HG03521 (cell line): Measurements from ENCODE around the gene MIOS.

Experiments
- ATAC-seq: cut with Tn5 transposase; IDR thresholded peaks from one replicate; pipeline ENCODE4 v1.9.1; 2021; ENCODE audit warnings: mild to moderate bottlenecking, moderate library complexity; ENCODE audit not compliant: unreplicated experiment

The MIOS gene

DNA sequence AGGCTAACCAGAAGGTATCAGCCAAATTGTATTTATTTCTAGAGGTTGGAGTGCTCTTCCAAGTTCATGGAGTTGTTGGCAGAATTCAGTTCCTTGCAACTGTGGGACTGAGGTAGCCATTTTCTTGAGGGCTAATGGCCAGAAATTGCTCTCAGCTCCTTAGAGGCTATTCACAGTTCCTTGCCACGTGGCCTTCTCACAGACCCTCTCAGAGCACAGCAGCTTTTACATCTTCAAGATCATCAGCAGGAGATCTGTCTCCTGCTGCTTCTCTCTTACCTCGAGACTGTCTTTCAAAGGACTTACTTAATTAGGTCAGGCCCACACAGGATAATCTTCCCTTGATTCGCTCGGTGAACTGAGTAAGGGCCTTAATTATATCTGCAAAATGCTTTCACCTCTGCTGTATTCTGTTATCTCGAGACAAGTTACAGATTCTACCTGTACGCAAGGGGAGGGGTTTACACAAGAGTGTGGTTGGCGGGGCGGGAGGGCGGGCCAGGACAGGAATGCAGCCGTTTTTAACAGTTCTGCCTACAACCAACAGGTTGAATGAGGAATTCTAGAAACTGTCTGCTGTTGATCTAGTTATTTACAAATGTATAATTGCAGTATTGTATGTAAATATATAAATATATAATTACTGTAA lies 15.0 kb downstream of the MIOS start:
- ATAC-seq: no peak

DNA sequence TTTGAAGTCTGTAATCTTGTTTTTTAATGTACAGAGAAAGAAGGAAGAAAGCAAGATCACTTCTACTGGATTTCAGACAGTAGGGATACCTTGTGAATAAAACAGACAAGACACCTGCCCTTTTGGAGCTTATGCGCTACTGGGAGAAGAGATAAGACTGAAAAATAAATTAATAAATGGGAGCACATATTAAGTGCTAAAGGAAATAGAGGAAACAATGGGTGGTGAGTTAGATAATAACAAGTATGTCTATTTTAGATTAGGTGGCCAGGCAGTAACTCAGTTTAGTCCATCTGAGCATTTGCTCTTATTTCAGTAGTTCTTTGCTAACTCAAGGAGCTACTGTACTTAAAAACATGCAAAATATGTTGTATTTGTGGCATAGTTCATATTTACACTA lies 15.9 kb downstream of the MIOS start:
- no peak for ATAC-seq

DNA sequence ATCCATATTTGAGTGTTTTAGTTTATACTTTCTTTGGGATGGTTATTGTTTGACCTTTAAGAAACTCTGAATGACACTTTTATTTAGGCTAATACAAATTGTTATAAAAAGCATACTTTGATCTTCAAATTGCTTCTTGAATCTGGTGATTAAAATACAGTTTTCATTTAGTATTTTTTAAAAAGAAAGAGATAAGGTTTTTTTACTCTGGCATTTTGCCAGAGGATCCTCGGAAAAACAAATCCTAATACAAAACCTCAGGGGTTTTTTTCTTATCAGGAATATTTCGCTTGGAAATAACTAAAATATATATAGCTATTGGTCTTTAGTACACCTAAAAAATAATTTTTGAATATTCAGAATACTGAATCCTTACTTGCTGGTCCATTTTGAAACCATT lies 17.0 kb downstream of the MIOS start:
- ATAC-seq: no peak

DNA sequence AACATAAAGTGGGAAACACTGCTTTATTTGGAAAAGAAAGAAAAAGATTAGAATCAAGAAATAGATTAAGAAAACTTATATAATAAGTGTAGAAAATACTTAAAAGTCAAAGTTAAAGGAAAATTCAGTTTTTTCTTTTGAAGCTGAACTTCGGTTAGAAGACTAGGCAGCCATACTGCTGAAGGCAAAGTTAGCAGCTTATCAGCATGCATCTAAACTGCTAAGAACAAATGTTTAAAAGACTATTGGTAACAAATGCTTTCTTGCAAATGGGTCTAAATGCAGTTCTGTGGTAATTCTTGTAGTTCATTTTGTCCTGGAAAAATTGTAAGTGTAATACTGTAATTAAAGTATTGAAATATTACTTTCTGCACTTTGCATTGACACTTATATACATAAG lies 18.0 kb downstream of the MIOS start:
- ATAC-seq: no peak

DNA sequence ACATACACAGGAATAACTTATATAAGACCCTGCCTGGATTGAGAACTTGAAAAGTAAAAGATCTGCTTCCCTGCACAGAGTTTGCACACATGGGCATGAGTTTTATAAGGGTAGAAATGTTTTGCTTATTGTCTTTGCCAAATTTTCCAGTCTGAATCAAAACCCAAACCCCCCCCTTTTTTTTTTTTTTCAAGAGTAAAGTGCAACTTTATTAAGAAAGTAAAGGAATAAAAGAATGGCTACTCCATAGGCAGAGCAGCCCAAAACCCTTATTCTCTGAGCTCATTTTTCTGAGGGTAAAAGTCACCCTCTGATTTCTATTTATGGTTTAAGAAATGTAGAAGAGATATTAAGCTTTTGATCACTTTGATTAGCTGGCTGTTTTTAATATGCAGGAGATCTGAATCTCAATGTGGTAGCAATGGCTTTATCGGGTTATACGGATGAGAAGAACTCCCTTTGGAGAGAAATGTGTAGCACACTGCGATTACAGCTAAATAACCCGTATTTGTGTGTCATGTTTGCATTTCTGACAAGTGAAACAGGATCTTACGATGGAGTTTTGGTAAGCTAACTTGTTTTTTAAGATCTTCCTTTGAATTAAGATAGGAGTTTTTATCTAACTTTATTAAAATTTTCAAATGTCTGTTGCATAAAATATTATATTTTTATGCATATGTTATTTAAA lies 18.7 kb downstream of the MIOS start:
- no peak for ATAC-seq

DNA sequence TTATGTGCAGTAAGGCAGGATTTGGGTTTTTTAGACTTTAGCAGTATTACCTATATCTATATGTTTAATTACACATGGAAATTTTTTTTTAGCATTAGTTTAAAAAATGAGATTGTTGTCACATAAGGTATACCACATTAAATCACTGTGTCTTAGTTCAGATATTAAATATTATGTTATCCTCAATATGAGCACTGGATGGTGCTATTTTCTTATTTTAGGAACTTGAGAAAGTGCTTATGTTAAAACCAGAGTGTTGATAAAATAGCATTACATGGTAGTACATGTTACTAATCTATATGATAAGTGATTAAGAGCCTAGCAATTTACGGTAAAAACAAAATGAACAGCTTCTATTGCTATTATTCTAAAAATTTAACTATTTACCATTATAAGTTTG lies 28.8 kb downstream of the MIOS start:
- no peak for ATAC-seq

DNA sequence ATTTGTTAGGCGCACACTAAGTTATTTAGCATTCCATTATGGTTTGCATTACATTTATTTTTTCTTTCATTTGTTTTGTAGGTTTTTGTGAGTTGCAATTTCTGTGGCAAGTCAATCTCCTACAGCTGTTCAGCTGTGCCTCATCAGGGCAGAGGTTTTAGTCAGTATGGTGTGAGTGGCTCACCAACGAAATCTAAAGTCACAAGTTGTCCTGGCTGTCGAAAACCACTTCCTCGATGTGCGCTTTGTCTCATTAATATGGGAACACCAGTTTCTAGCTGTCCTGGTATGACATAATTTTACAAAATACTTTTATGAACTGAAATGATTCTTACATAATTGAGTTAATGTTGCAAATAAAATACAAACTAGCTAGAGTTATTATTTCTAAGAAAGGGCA lies 29.5 kb downstream of the MIOS start:
- no peak for ATAC-seq

DNA sequence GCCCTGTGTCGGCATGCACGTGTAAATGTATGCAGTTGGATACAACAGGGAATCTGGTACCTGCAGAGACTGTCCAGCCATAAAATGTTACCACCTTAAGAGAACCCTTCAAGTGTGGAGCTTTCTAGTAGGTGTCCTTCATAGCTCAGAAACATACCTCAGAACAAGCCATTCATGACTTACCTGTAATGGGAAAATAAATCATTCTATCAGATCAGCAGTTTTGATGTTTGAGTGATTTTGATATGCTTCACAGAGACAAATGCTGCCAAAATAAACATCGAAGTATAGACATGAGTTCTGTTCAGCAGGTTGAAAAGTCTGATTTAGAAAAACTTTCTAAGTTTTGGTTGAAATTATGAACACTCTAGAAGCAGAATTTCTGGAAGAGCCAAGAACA lies 40.3 kb downstream of the MIOS start:
- ATAC-seq: no peak

DNA sequence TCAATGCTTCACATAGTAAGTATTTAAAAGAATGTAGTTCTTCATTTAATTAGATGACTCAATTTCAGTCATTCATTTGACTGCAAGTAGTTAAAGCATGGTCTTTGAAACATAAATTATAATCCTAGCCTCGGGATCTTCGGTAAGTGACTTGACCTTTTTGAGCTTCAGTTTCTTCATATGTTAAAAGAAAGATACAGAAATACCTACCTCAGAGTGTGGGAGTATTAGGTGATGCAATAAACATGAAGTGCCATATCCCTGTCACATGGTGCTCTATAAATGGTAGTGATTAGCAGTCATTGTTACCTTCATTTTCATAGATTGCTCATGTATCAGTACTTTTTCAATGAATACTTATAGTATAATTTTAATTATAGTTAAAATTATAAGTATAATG lies 42.6 kb downstream of the MIOS start:
- ATAC-seq: no peak

DNA sequence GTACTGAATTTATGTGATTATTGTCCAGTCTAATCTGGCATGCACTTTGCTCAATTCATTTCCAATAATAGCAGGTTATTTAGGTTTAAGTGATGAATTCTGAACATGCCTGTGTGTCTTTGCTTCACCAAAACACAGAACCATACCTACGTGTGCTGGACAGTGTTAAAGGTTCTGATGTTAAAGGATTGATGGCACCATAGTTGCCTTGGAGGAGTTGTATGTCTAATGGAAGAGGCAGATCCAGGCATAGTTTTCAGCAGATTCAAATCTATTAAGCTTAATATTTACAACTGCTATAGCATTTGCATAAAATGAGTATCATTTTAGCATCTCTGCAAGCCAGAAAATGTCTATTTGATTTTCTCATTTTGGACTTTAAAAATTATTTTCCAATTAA lies 45.8 kb downstream of the MIOS start:
- no peak for ATAC-seq

DNA sequence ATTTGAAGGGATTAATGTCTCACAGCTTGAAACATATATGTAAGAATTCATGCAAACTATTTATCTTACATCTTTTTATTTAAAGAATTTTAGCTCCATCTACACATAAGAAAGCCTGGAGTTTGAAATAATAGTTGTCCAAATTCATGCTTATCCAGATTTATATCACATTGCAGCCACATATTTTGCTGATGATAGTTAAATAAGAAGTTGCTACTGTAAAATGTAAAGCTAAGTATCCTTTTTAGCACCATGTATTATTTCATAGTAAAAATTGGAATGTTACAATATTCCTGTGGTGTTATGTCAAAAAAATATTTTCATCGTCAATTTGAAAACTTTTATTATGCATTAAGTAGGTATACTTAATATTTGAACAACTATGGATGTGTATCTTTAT lies 46.5 kb downstream of the MIOS start:
- no peak for ATAC-seq

DNA sequence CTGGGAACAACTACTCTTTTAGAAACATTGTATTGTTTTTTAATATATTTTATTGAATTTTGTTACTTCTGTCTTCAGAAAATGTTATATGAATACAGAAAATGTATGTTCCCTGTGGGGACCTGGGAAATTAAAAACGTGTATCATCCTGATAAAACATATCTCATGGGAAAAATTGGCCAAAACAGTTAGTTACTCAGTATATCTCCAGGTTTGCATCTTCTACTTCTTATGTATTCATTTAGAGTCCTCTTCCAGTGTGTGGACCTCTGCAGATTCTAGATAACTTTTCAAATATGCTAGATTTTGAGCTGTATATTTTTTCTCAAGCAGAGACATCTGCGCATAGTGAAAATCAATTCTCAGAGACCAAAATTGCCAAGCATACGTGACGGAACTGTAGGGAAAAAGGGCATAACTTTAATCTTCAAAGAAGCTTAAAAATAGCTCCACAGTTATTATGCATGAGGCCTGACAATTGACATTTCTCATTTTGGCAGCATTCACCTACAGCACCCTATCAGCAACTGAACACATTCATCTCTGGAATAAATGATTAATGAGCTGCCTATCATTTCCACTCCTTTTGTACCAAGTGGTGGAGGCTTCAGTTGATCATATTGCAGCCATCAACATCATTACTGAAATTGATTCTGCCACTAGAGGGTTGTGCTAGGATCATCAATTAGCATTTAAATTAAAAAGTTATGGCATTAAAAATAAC lies 47.5 kb downstream of the MIOS start:
- ATAC-seq: no peak

DNA sequence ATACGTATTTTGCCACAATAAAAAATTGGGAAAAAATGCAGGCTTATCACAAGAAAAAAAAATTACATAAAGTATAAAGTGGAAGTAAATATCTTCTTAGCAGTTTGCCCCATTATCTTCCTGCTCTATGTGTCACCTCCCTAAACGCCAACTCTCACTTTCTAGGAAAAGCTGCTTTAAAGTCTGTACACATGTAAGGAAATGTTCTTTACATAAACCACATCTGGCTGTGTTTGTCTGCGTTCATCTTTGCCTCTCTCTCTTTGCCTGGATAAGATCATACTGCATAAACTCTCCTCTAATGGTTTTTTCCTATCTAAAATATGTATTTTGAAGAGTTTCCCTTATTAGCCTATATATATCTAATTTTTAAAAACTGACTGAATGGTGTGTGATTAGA lies 50.9 kb downstream of the MIOS start:
- no peak for ATAC-seq

DNA sequence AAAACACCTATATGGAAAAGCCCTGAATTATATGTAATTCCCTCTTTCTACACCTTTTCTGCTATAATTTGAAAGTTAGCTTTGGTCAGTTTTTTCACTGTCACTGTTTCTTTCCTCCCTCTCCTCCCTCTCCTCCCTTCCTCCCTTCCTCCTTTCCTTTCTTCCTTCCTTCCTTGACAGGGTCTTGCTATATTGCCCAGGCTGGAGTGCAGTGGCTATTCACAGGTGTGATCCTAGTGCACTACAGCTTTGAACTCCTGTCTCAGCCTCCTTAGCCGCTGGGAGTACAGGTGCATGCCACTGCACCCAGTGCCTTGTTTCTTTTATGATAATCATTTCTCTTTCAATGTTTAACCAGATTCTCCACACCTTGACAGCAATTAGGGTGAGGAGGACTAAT lies 51.7 kb downstream of the MIOS start:
- ATAC-seq: no peak

DNA sequence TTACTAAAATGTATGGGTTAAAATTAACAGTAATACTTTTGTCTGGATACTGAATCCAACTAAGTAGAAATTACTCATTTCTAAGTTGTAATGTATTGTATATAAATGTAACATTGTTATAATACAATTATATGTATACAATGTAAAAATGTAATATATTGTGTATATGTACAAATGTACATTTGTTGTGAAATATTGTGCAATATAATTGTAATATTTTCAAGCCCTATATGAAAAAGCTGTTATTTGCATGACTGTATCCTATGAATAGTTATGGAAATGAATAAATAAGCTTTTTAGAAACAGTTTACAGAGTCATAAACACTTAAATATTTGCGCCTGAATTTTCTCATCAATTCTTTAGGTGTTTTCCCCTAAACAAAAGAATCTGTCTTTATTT lies 53.6 kb downstream of the MIOS start:
- no peak for ATAC-seq

DNA sequence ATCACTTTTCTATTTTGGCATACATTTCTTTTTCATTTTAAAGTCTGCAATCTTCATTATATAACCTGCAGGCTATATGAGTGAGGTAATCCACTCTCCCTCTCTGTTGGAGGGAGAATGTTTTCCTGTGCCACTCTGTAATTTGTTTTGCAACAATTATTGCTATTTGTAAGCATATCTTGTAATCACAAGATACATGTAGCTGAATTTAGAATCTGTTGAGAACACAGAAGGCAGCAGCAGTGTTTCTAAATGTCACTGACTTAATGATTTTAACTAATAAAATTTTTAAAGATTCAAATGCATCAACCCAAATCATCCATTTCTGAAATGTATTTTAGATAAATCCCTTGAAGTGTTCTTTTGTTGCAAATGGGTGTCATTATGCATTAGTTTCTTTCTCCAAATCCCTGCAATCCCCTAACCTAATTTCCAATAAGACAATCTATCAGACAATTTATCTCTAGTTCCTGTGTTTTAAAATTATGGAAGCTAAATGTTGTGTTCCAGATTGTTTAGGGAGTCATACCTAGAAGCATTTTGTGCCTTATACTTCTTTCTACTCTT lies 54.0 kb downstream of the MIOS start:
- no peak for ATAC-seq

DNA sequence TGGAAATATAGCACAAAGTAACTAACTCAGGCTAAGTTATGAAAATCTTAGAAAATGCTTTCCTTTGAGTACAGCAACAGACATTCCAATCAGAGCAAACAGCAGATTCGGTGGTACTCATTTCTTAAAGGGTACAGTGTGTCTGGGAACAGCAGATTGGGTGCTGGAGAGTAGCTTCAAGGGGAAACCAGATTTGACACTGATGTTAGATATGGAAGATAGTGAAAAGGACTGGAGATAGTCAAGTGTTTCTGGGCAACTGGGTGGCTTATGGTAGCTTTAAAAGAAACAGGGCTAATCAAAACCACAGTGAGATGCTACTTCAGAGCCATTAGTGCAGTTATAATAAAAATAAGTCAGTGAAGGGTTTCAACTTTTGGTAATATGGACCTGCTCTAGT lies 61.8 kb downstream of the MIOS start:
- no peak for ATAC-seq

DNA sequence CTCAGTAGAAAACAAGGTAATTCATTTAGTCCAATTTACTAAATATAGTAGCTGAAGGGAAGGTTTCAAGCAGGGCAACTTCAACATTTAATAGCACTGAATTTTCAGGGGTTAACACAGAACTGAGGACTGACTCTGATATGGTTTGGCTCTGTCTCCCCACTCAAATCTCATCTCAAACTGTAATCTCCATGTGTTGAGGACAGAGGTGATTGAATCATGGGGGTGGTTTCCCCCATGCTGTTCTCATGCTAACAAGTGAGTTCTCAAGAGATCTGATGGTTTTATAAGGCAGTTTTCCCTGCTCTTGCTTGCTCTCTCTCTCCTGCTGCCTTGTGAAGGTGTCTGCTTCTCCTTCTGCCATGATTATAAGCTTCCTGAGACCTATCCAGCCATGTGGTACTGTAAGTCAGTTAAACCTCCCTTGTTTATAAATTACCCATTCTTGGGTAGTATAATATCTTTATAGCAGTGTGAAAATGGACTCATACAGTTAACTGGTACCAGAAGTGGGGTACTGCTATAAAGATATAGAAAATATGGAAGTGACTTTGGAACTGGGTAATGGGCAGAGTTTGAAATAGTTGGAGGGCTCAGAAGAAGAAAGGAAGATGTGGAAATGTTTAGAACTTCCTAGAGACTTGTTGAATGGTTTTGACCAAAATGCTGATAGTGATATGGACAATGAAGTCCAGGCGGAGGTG lies 64.1 kb downstream of the MIOS start:
- ATAC-seq: no peak

DNA sequence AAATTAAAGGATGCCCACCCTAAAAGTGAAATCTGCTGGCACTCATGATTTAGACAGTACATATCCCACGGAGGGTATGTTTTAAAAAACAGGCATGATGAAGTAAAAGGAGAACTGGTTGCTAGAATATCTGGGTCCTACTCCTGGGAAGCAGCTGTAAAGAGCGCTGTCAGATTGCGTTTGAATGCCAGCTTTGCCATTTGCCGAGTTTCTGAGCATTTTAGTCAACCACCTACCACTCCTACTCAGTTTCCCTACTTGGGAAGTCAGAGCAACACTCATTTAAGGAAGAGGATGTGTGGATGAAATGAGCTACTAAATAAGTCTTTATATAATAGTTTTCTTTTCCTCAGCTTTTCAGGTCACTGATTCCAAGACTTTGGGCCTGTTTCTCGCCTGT lies 72.7 kb downstream of the MIOS start:
- ATAC-seq: no peak

DNA sequence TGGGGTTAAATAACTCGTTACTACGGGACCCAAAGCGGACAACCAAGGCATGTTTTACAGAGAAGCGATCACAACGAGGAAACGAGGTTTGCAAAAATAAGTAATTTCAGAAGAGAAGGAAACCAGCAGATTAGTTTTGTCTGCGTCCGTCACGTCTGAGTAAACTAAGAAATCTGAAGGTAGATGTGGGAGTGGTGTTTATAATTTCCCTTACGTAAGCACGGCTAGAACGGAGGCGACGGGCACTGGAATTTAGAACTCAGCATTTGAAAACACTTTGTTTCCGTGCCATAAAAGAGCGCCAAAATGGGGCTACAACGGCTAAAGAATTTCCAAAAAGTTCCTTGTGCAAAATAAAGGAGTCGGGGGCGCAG lies 73.2 kb downstream of the MIOS start:
- peak; percentile 3 for ATAC-seq
